ENCODE data around the gene LITAF. TPM values are rescaled to one million over a fixed set of nuclear protein-coding genes. Genes with fewer than 3 reads are reported as not detected.

LITAF gene
- total and polyA plus RNA-seq, 4 donors: 5.2 to 65.2 (median 36.0) TPM

GRCh38 chr16:11547118-11547916 lies 39.4 kb downstream of the LITAF start:
- Histone ChIP-seq H3K9ac (ENCODE audit: low read depth in 1 of 2, low read length in 2 of 2) (no peak overlapping the region), H3K27me3 (ENCODE audit: control insufficient read depth in 4 of 4, insufficient read depth in 4 of 4, low read length in 3 of 4) (no peaks in the 10 kb centered on the region), H3K4me3 (ENCODE audit: low read depth in 1 of 3, low read length in 3 of 3) (no peak overlapping the region), H3K4me1 (ENCODE audit: control insufficient read depth in 4 of 4, insufficient read depth in 4 of 4, low read length in 3 of 4) (peaks cover 0 to 13% (median 3%) of the 10 kb centered on the region in 4 donors), H3K27ac (ENCODE audit: low read depth in 1 of 2, low read length in 2 of 2) (no peak overlapping the region), H3K36me3 (ENCODE audit: control insufficient read depth in 4 of 4, insufficient read depth in 3 of 4, low read depth in 1 of 4, low read length in 3 of 4) (peaks cover 6 to 27% (median 14%) of the 10 kb centered on the region in 4 donors), H3K9me3 (ENCODE audit: control insufficient read depth in 4 of 4, low read length in 3 of 4) (no peaks in the 10 kb centered on the region)
- DNase-seq (ENCODE audit: low spot score): no peak
- WGBS: 95% methylated on average over 13 of the region's 13 CpGs
- TF ChIP-seq FOXA2 (IDR thresholded peaks at IDR 0.05) (no peak), RAD21 (IDR thresholded peaks at IDR 0.05) (no peak), MAX (IDR thresholded peaks at IDR 0.05) (no peak), SP1 (IDR thresholded peaks at IDR 0.05) (no peak), EGR1 (IDR thresholded peaks at IDR 0.05; ENCODE audit: low read depth in 2 of 2) (no peak), REST (IDR thresholded peaks at IDR 0.05) (no peak), JUND (IDR thresholded peaks at IDR 0.05) (no peak), YY1 (IDR thresholded peaks at IDR 0.05) (no peak), GABPA (IDR thresholded peaks at IDR 0.05 in 1 of 2, conservative IDR thresholded peaks at IDR 0.05 in 1 of 2) (no peak), RXRA (IDR thresholded peaks at IDR 0.05) (no peak), HNF4A (conservative IDR thresholded peaks at IDR 0.05) (no peak), ZBTB33 (IDR thresholded peaks at IDR 0.05) (no peak), FOXA1 (IDR thresholded peaks at IDR 0.05) (no peak), ATF3 (IDR thresholded peaks at IDR 0.05) (no peak), HNF4G (IDR thresholded peaks at IDR 0.05) (no peak), CTCF (IDR thresholded peaks at IDR 0.05; ENCODE audit: low read depth, low read length, missing input control) (no peak)
